NCI-H748 treated with DMSO at 0.1 percent for 48 hours (cell line): Measurements from ENCODE around the gene NBPF3.
"Not testable (repeated sequence)": the region's sequence is repeated elsewhere in the genome, so short reads cannot be mapped to it uniquely, and the experiment has no call there.

ENCODE experiments used
- DNase-seq: peaks from one replicate; lab custom pipeline; 2025; lab: John Stamatoyannopoulos, UW

The NBPF3 gene

GRCh38 chr1:21519486-21520070 is 79.6 kb downstream of the NBPF3 start:
- DNase-seq = not testable (repeated sequence)

DNA sequence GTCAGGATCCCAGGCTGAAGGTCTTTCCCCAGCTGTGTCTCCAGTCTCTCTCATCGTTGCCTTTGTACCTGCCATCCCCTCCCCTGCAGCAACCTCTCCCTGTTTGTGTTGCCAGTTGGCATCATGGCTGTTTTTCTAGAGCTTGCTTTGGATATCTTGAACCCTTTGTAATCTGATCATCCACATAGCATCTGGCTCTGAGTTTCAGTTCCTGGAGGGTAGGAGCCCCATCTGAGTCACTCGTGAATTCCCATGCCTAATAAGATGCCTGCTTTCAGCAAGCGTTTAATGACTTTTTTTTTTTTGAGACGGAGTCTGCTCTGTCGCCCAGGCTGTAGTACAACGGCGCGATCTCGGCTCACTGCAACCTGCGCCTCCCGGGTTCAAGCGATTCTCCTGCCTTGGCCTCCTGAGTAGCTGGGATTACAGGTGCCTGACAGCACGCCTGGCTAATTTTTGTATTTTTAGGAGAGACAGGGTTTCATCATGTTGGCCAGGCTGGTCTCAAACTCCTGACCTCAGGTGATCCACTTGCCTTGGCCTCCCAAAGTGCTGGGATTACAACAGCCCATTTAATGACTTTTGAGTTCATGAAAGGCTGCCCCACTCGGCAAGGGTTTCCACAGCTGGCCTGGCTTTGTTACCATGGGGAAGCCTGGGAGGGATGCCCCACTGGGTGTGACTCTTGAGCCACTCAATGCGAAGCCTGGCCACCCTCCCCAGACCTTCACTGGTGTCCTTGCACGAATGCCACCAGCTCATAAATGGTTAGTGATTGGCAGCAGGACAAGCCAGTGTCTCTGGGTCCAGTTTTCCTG is 81.2 kb downstream of the NBPF3 start:
- DNase-seq = no peak

GRCh38 chr1:21521717-21522060 is 81.8 kb downstream of the NBPF3 start:
- DNase-seq = no peak

DNA sequence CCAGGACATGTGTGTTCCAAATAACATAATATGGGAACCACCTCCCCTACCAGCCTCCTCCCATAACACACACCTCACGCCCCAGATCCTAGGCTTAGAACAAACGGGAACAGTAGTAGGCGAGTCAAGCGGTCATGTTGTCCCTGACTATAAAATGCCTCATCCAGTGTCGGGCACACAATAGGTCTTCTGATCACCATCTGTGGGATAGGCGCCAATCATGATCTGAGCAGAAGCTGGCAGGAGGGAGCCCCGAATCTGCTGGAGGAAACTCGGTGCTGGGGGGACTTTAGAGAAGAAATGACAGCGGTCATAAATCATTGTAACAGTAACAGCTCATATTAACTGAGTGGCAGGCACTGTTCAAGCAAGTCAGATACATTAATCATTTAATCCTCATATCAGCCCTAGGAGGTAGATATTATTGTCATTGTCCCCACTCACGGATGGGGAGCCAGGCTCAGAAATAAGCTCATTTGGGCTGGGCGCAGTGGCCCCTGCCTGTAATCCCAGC is 82.6 kb downstream of the NBPF3 start:
- no peak for DNase-seq

GRCh38 chr1:21523297-21523813 is 83.4 kb downstream of the NBPF3 start:
- DNase-seq = no peak

DNA sequence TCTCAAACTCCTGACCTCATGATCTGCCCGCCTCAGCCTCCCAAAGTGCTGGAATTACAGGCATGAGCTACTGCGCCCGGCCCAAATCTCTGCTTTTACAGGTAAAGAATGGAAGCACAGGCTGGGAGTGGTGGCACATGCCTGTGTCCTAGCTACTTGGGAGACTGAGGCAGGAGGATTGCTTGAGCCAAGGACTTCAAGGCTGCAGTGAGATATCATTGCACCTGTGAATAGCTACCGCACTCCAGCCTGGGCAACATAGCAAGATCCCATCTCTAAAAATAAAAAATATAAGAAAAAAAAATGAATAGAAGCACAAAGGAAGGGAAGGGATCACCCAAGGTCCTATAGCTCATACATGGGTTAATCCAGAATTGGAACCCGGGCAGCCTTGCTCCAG is 84.3 kb downstream of the NBPF3 start:
- no peak for DNase-seq

DNA sequence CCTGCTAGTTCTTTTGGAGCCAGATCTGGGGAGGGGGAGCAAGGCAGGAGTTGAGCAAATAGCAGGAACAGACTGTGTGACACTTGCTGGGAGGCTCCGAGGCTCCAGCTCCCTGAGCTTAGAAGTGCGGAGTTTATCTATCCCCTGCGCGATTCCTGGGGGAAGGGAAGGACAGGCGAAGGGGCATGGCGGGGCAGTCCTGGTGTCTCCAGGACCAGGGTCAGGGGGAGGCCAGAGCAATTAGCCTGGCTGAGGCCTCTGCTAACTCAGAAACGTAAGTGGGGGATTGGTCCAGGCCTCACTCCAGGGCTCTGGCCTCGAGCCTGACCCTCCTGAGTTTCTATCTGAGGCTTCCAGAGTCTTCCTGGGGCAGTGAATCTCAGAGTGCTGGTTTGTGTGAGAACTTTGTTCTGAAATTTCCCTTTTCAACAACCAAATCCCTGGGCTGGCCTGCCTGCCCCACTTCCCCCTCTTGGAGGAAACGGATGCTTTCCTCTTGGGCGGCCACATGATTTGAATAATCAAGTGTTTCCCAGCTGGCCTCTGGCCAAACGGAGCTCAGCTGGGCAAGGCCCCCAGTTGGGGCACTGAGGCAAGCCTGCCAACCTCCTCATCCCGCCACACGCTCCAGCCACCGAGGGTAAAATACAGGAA is 84.9 kb downstream of the NBPF3 start:
- DNase-seq = no peak

GRCh38 chr1:21525340-21525717 is 85.4 kb downstream of the NBPF3 start:
- DNase-seq = no peak

DNA sequence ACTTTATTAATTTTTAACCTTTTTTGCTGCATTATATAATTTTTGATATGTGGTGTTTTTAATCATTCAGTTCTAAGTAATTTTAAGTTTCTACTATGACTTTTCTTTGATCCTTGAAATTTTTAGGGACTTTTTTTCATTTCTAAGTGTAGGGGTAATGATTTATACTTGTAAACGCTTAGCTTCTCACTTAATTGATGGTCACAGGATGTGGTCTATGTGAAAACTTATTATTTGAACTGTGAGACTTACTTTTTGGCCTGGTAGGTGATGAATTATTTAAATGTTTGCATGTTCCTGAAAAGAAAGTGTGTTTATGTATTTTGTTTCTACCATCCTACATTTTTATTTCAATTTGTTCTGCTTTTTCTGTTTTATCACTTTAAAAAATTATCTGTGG is 86.5 kb downstream of the NBPF3 start:
- no peak for DNase-seq

- DNase-seq = no peak
Observed at GRCh38 chr1:21530368-21531016, 90.6 kb downstream of the NBPF3 start.

- no peak for DNase-seq
Observed at GRCh38 chr1:21531241-21531640, 91.3 kb downstream of the NBPF3 start.

DNA sequence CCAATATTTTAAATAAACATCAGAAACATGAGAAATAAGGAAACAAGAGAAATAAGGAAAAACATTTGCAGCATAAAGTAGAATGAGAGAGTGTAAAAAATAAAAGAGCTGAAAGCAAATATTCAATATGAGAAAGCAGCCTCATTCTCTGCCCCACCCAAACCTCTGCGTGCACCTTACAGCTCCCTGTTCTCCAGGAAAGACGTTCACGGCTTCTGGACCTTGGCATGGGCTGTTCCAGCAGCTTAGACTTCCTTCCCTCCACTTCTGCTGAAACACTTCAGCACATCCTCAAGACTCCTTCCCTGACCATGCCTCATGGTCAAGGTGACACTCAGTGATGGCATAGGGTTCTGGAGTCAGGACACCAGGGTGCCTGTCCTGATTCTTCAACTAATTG is 92.6 kb downstream of the NBPF3 start:
- DNase-seq = no peak

GRCh38 chr1:21532992-21533534 is 93.1 kb downstream of the NBPF3 start:
- DNase-seq = no peak

- no peak for DNase-seq
Observed at GRCh38 chr1:21534146-21534545, 94.2 kb downstream of the NBPF3 start.
